MM.1S (cell line): ENCODE measurements around the gene ALDH16A1.

Source experiments
- CTCF ChIP-seq: fragments of 300-600 bp; sonication (generic); IDR thresholded peaks from 2 replicates; pipeline ENCODE4 v1.5.1; 2016; ENCODE audit warnings: antibody characterized with exemption, low read length, mixed read lengths
- EZH2 ChIP-seq: fragments of 300-600 bp; sonication (generic); optimal IDR thresholded peaks from 2 replicates; pipeline ENCODE3; 2017; ENCODE audit warnings: low read depth, mild to moderate bottlenecking, antibody characterized with exemption, low read length, mixed read lengths

DNA sequence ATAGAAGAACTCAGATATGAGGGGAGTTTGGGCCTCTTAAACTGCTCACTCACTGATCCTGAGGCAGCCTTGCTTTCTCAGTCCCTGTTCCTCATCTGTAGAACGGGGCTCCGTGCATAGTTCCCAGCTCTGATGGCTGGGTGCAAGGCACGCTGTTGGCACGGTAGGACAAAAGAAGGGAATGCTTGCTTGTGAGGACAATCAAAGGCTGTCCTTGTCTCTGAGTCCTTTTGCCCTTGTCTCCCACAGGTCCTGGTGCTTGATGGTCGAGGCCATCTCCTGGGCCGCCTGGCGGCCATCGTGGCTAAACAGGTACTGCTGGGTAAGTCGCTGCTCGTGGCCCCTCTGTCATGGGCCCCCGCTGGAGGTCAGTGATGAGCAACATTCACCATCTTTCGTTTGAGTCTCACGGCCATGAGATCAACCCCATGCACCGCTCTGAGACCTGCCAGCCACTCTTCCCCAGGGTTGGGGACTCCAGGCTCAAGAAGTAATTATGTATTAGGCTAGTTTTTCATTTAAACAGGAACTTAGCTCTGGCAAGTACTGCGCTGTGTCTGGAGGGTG lies 36.7 kb downstream of the ALDH16A1 start:
- TF ChIP-seq CTCF, result no peak
- TF ChIP-seq EZH2, result no peak
